ENCODE measurements around the gene GPR18. TPM values are rescaled to one million over a fixed set of nuclear protein-coding genes. Genes with fewer than 3 reads are reported as not detected.

GPR18 gene
- polyA plus RNA-seq, 3 donors = 1.7 to 3.8 (median 2.2) TPM

DNA sequence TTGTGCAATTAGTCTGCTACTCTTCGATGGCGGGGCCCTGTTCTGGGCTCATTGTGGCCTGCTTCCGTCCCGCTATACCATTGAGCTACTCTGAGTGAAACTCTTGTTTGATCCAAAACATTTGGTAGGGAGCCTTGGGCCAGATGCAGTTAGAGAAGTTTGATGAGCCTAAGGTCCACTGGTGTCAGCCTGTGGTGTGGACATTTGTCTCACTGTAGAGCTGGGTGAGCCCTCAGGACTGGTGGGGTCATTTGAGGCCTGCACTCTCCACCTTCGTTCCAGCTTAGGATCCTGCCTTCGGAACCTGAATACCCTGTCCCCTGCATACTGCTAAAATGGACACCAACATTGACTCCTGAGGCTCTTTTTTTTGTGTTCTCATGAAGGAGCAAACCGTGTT, 50.7 kb downstream of the GPR18 start:
- Histone ChIP-seq H3K27me3 (ENCODE audit: control insufficient read depth in 2 of 2, insufficient read depth in 2 of 2, low read length in 2 of 2) (no peaks in the 10 kb centered on the region), H3K4me1 (ENCODE audit: control insufficient read depth in 1 of 2, insufficient read depth in 2 of 2, low read length in 2 of 2) (peaks cover 20 to 26% of the 10 kb centered on the region in 2 donors), H3K9me3 (replicated peaks in 1 of 2; ENCODE audit: control insufficient read depth in 1 of 2, insufficient read depth in 1 of 2, low read length in 2 of 2) (no peaks in the 10 kb centered on the region), H3K4me2 (replicated peaks; ENCODE audit: extremely low read depth, low read length, poor library complexity, severe bottlenecking) (no peak overlapping the region), H3K79me2 (ENCODE audit: insufficient read depth, low read length) (peaks cover 100% of the 10 kb centered on the region), H3K36me3 (replicated peaks in 1 of 2; ENCODE audit: control insufficient read depth in 1 of 2, insufficient read depth in 2 of 2, low read length in 2 of 2) (peaks cover 15 to 58% of the 10 kb centered on the region in 2 donors), H4K20me1 (ENCODE audit: insufficient read depth, low read length) (peaks cover 99% of the 10 kb centered on the region), H3K9ac (ENCODE audit: insufficient read depth, low read length, poor library complexity, severe bottlenecking) (no peak overlapping the region), H3K27ac (ENCODE audit: low read depth in 1 of 2, low read length in 2 of 2) (no peak overlapping the region), H3K4me3 (replicated peaks in 1 of 3; ENCODE audit: low read depth in 2 of 3, low read length in 3 of 3) (no peak overlapping the region), H2AFZ (ENCODE audit: insufficient read depth, low read depth, low read length, poor library complexity, severe bottlenecking) (no peak overlapping the region)
- WGBS (ENCODE audit: insufficient coverage) = 85% methylated on average over 5 of the region's 7 CpGs
- H3K4me3 Mint-ChIP-seq = no peak overlapping the region
- H3K4me1 Mint-ChIP-seq = peaks cover 60% of the 10 kb centered on the region
- no peaks in the 10 kb centered on the region for H3K9me3 Mint-ChIP-seq
- TF ChIP-seq, protein P1, sequence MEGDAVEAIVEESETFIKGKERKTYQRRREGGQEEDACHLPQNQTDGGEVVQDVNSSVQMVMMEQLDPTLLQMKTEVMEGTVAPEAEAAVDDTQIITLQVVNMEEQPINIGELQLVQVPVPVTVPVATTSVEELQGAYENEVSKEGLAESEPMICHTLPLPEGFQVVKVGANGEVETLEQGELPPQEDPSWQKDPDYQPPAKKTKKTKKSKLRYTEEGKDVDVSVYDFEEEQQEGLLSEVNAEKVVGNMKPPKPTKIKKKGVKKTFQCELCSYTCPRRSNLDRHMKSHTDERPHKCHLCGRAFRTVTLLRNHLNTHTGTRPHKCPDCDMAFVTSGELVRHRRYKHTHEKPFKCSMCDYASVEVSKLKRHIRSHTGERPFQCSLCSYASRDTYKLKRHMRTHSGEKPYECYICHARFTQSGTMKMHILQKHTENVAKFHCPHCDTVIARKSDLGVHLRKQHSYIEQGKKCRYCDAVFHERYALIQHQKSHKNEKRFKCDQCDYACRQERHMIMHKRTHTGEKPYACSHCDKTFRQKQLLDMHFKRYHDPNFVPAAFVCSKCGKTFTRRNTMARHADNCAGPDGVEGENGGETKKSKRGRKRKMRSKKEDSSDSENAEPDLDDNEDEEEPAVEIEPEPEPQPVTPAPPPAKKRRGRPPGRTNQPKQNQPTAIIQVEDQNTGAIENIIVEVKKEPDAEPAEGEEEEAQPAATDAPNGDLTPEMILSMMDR (IDR thresholded peaks at IDR 0.05) = no peak
- peaks cover 40 to 49% of the 10 kb centered on the region in 2 donors for H3K36me3 Mint-ChIP-seq
- H3K27me3 Mint-ChIP-seq (ENCODE audit: low read depth in 3 of 3) = peaks cover 0 to 3% (median 0%) of the 10 kb centered on the region in 3 donors
- H3K27ac Mint-ChIP-seq = peak overlapping the region in 2 of 7 donors; percentile 36 to 43
- intact Hi-C loops (cut with micrococcal nuclease) = no loop called here
- DNase-seq = no peak

DNA sequence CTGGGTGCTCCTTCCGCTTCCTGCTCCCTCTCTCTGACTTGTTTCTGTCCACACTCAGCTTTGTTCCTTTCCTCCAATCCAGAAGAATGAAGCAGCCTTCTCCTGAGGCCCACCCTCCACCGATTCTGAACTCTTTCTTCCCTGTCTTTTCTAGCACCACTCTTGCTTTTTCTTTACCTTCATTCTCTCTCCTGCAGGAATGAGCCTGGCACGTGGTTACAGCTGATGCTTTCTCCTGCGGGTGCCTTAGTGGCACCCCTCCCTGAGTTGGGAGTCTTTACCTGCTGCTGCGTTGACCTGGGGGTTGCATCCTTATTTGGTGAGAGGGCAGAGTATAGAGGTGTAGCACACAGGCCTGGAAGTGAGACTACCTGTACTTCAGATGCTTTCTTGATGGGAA, 51.3 kb downstream of the GPR18 start:
- no peak overlapping the region for H3K4me3 Mint-ChIP-seq
- Histone ChIP-seq H3K36me3 (replicated peaks in 1 of 2; ENCODE audit: control insufficient read depth in 1 of 2, insufficient read depth in 2 of 2, low read length in 2 of 2) (peaks cover 14 to 52% of the 10 kb centered on the region in 2 donors), H3K4me1 (ENCODE audit: control insufficient read depth in 1 of 2, insufficient read depth in 2 of 2, low read length in 2 of 2) (peaks cover 26 to 32% of the 10 kb centered on the region in 2 donors), H4K20me1 (ENCODE audit: insufficient read depth, low read length) (peaks cover 96% of the 10 kb centered on the region), H3K4me3 (replicated peaks in 1 of 3; ENCODE audit: low read depth in 2 of 3, low read length in 3 of 3) (no peak overlapping the region), H2AFZ (ENCODE audit: insufficient read depth, low read depth, low read length, poor library complexity, severe bottlenecking) (no peak overlapping the region), H3K9me3 (replicated peaks in 1 of 2; ENCODE audit: control insufficient read depth in 1 of 2, insufficient read depth in 1 of 2, low read length in 2 of 2) (no peaks in the 10 kb centered on the region), H3K27ac (ENCODE audit: low read depth in 1 of 2, low read length in 2 of 2) (no peak overlapping the region), H3K27me3 (ENCODE audit: control insufficient read depth in 2 of 2, insufficient read depth in 2 of 2, low read length in 2 of 2) (no peaks in the 10 kb centered on the region), H3K4me2 (replicated peaks; ENCODE audit: extremely low read depth, low read length, poor library complexity, severe bottlenecking) (no peak overlapping the region), H3K79me2 (ENCODE audit: insufficient read depth, low read length) (peaks cover 100% of the 10 kb centered on the region), H3K9ac (ENCODE audit: insufficient read depth, low read length, poor library complexity, severe bottlenecking) (no peak overlapping the region)
- H3K27me3 Mint-ChIP-seq (ENCODE audit: low read depth in 3 of 3) = peaks cover 0 to 3% (median 0%) of the 10 kb centered on the region in 3 donors
- H3K36me3 Mint-ChIP-seq = peaks cover 40 to 47% of the 10 kb centered on the region in 2 donors
- WGBS (ENCODE audit: insufficient coverage) = 99% methylated on average over 4 of the region's 5 CpGs
- peak overlapping the region in 3 of 7 donors; percentile 15 to 61 (median 44) for H3K27ac Mint-ChIP-seq
- TF ChIP-seq, protein P1 (IDR thresholded peaks at IDR 0.05) = no peak
- H3K4me1 Mint-ChIP-seq = peaks cover 65% of the 10 kb centered on the region
- no peak for DNase-seq
- intact Hi-C loops (cut with micrococcal nuclease) = no loop called here
- no peaks in the 10 kb centered on the region for H3K9me3 Mint-ChIP-seq

Data from CD14-positive monocyte (primary cell).